ENCODE data around the gene SRRM1. TPM values are rescaled to one million over a fixed set of nuclear protein-coding genes. Genes with fewer than 3 reads are reported as not detected.
A peak's percentile ranks its signal among the peaks of the same experiment; 100 is the strongest.
"Not testable (repeated sequence)": the region's sequence is repeated elsewhere in the genome, so short reads cannot be mapped to it uniquely, and the experiment has no call there.

Gene SRRM1
- total RNA-seq, 1 donor from 2014 or later, result 58.8 TPM

DNA sequence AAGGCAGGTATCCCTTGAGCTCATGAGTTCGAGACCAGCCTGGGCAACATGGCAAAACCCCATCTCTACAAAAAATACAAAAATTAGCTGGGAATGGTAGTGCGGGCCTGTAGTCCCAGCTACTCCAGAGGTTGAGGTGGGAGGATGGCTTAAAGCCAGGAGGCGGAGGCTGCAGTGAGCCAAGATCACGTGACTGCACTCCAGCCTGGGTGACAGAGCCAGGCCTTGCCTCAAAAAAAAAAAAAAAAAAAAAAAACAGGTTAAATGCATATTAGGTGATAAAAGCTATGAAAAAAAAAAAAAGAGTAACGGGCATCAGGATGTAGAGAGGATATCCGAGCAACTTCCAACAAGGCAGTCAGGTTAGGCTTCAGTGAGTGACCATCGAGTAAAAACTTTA is 2.8 kb upstream of the SRRM1 start:
- no peak for DNase-seq (ENCODE audit: missing footprints)
- no peak for ATAC-seq
- intact Hi-C loops (cut with DNase I), result loop anchor here (5.0 kb wide), 1 partner anchor 223 kb away; the partner anchor contains the start of gene NIPAL3

DNA sequence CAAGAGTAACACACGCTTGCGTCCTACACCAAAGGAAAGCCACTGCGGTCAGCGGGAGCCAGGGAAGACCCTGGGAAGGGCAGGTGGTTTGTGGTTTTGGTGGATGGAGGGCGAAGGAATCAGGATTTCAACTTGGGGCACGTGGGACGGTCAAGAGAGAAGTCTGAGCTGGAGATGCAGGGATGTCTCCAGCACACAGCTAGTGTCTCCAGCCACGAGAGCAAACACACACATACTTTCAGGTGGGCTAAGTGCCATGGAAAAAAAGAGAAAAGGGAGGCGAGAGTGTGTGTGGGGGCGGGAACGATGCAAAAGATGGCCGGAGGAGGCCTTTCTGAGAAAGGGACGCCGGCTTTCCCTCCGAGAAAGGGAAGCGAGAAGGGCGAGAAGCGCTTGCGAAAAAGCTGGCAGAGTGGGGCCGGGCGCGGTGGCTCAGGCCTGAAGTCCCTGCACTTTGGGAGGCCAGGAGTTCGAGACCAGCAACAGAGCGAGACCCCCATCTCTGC is 1.4 kb upstream of the SRRM1 start:
- DNase-seq (ENCODE audit: missing footprints), result no peak
- ATAC-seq, result no peak
- intact Hi-C loops (cut with DNase I), result loop anchor here (5.0 kb wide), 1 partner anchor 224 kb away; the partner anchor contains the start of gene NIPAL3

DNA sequence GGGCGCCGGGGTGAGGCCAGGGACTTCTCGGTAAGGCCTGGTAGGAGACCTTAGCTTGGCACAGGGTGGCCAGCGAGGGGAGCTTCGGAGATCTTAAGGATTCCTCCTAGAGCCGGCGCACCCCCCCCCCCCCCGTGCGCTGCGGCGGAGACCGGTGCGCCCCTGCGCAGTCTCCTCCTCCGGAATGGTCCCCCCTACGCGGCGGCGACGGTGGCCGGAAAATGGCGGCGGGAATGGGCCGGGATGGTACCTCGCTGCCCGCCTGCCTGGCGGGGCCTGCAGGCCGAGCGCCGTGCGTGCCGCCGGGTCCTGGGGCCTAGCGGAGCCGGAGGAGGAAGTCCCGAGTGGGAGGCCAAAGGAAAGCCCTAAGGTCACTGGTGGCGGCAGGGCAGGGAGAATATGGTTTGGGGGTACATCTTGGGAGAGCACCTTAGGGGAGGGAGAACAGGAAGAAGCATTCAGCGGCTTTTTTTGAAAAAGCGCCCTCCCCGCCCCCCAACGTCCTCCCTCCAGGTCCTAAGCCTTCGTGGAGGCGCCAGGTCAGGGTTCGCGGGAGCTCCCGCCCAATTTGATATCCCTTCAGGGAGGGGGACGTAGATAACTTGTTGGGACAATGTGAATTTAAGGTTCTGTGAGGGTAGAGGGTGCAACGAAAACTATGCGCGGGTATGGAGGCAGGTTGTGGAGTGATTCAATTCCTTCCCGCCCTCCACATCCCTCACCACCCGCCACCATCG is 429 bp downstream of the SRRM1 start:
- intact Hi-C loops (cut with DNase I), result loop anchor here (5.0 kb wide), 1 partner anchor 226 kb away; the partner anchor contains the start of gene NIPAL3

DNA sequence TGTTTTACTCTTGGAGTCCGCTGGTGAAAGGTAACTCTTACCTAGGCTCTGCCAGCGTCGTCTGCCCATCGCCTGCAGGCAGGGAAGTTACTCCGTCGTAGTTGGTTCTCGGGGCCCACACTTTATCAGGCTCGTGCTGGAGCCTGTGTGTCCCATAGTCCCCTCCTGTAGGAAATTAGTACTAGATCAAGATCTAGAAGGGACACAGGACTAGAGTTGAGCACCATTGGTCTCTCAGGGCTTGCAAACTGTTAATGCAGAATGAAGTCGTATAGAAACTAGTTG is 940 bp downstream of the SRRM1 start:
- intact Hi-C loops (cut with DNase I), result loop anchor here (5.0 kb wide), 1 partner anchor 227 kb away; the partner anchor contains the start of gene NIPAL3
- DNase-seq (ENCODE audit: missing footprints) (no peak), ATAC-seq (no peak)

More for the DNA sequence above, 429 bp downstream of the SRRM1 start:
- ATAC-seq, result peak; percentile 23
- DNase-seq (ENCODE audit: missing footprints), result no peak

DNA sequence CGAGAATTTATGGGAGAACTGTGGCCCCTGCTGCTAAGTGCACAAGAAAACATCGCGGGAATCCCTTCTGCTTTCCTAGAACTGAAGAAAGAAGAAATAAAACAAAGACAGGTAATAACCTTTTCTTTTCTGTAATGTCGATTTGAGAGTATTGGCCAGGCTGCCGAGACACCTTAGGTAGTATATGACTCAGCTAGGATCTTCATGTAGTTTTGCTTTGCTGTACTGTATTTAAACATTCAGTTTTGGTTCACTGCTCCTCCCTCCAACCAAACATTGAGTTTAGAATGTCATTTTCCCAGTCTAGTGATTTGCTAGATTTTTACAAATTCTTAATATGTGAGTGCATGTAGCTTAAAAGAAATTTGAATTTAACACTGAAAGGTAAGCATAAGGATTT is 5.8 kb downstream of the SRRM1 start:
- no peak for DNase-seq (ENCODE audit: missing footprints)
- no peak for ATAC-seq
- intact Hi-C loops (cut with DNase I), result no loop called here

DNA sequence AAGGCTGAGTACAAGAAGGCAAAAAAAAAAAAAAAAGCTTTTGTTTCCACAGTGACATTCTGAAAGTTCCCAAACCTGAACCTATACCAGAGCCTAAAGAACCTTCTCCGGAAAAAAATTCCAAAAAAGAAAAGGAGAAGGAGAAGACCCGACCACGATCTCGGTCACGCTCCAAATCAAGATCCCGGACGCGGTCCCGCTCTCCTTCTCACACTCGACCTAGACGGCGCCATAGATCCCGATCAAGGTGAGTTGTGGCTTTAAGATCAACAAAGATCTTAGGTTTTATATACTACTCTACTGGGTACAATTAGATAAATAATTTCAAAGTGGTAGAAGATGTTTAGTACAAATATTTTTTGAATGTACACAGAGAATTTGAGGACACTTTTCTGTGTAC is 9.3 kb downstream of the SRRM1 start:
- DNase-seq (ENCODE audit: missing footprints) (no peak), ATAC-seq (no peak)
- intact Hi-C loops (cut with DNase I), result no loop called here

DNA sequence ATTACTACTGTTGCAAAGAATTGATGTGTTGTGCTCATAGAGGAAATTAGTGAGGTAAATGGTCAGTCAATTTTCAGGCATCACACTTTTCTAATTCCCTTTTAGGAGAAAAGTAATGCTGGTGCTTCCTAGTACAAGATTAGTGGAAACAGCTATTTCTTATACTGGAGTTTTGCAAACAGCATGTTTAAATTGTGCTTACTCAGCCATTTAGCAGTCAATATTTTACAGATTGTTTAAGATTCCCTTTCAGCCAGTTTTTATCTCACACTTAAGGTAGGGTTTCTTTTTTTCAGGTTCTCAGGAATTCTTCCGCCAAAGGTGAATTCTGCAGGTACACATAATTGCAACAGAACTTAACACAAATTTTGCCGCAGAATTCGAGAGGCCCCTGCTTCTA is 10.9 kb downstream of the SRRM1 start:
- no peak for DNase-seq (ENCODE audit: missing footprints)
- intact Hi-C loops (cut with DNase I), result no loop called here
- no peak for ATAC-seq

DNA sequence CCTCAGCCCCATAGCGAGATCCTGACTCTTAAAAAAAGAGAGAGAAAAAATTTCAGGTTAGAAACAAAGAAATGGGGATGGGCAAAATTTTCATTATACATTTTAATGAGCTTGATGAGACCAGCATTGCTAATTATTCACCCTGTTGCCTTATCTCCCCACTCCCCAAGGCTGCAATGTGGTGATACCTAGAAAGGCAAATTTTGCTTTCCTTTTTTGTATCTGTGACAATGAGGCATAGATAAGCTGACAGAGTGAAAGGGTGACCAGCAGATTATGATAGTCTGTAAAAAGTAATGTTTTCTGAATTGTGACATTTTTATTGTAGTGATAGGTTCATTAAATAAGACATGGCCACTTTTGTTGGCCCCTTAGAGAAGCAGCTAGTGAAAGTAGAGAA is 12.9 kb downstream of the SRRM1 start:
- ATAC-seq, result no peak
- intact Hi-C loops (cut with DNase I), result no loop called here
- DNase-seq (ENCODE audit: missing footprints), result no peak

DNA sequence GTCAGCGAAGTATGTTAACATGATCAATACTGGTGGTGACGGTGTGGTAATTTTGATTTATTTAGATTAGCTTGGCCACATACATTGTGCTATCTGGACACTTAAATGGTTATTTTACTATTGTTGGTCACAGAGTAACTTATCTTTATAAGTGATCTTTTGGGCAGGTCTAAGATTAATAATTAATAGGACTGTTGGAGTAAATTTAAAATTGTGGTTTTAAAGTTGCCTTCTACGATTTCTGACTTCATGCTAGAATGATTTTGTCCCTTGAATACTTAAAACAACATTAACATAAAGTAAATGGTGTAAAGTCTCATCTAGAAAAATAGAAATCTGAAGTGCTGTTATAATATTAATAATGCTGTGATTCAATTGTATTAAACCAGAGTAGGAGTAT is 14.7 kb downstream of the SRRM1 start:
- DNase-seq (ENCODE audit: missing footprints), result no peak
- intact Hi-C loops (cut with DNase I), result no loop called here
- no peak for ATAC-seq

DNA sequence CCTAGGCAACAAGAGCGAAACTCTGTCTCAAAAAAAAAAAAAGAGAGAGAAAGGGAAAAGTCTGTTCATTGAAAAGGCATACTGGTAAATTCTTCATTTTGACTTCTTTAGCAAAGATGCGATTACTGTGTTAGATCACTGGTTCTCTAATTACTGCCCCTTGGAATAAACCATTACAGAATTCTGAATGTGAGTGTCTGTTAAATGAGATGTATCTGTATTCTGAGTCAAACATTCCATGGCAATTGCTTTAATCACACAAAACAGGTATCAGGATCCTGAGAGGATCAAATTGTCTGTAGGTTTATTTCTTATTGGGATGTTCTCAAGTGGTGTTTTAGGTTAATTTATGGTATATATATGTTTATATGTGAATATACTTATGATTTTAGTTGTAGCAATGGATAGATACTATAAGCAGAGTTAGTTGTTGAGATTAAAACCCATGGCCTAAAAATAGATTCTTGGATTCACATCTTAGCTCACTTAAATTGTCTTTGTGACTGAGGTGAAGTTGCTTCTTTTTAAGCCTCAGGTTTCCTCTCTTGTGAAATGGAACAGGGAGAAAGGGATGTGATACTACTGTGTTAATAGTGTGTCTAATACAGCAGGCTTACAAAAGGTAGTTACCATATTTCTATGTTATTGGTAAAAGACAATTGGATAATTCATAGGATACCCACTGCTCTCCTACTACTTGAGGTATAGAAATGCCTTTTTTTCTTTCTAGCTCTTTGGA is 16.2 kb downstream of the SRRM1 start:
- DNase-seq (ENCODE audit: missing footprints), result no peak
- ATAC-seq, result no peak
- intact Hi-C loops (cut with DNase I), result no loop called here

DNA sequence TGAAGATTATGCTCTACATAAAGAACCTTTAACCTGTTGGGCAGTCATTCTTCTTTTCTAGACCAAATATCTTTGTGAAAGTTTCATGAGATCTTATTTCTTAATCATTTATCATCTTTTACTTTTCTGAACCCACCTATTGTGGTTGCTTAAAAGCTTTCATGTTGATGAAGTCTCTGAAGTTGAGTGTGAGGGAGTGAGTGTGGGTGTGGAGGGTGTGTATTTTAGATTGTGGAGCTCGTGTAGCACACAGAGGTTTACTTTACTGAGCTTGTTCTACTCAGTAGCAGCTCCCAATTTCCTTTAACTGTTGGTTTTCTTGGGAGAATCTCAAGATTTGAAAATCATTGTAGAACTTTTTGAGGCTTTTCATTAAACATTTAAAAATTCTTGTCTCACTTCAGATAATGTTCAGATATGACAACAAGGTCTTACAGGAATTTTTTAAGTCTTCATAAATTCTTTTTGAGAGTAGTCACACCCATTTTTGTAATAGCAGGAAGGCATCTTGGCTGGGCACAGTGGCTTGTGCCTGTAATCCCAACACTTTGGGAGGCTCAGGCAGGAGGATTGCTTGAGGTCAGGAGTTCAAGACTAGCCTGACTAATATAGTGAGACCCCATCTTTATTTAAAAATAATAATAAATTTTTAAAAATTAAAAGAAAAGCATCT is 17.0 kb downstream of the SRRM1 start:
- intact Hi-C loops (cut with DNase I), result no loop called here
- DNase-seq (ENCODE audit: missing footprints) (no peak), ATAC-seq (no peak)

DNA sequence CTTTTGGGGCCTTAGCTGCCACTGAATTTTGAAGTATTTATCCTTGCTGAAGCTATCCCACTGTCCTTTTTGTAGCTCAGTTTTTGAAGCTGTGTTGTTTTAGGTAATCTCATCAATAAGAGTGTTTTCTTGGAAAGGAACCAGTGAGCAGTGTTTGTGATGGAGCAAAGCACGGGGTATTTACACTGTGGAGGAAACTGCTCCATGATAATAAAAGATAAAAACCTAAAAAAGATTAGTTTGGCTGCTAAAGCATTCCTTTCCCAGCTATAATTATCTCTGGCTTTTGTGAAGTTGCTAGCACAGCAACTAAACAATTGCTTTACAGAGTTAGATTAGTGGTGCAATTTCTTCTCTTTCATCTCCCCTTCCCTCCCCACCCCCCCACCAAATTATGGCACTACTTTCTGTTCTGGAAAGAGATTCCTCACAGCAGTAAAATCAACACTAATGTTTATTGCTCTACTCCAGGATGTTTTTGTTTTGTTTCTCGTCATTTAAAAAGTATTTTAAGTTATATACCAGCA is 21.5 kb downstream of the SRRM1 start:
- DNase-seq (ENCODE audit: missing footprints) (no peak), ATAC-seq (no peak)
- intact Hi-C loops (cut with DNase I), result no loop called here

DNA sequence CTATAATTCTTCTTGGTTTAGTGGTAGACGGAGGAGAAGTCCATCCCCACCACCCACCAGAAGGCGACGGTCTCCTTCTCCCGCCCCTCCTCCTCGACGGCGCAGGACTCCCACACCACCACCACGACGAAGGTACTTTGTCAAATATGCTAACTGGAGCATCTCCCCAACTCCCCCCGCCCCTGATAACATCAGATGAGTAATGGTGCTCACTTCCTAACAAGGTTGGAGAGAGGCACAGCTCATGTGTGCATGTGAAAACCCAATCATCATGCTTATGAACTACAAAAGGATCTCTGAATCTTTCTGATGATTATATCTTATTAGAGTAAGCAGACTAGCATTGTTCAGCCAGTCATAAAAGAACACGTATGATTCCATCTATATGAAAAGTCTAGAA is 23.7 kb downstream of the SRRM1 start:
- ATAC-seq (no peak), DNase-seq (ENCODE audit: missing footprints) (no peak)
- intact Hi-C loops (cut with DNase I), result no loop called here

DNA sequence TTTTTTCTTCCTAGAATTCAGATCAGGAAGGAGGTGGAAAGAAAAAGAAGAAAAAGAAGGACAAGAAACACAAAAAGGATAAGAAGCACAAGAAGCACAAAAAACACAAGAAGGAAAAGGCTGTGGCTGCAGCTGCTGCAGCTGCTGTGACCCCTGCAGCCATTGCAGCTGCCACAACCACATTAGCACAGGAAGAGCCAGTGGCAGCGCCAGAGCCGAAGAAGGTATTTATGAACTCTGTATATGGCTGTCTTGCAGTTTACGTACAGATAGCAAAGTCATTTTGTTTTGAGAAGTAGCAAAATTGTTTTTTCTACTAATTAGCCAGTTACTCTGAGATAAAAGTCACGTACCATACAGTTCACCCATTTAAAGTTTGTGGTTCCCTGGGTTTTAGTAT is 28.3 kb downstream of the SRRM1 start:
- DNase-seq (ENCODE audit: missing footprints); ATAC-seq: not testable (repeated sequence)
- intact Hi-C loops (cut with DNase I), result loop anchor here (10.0 kb wide), 1 partner anchor 553 kb away; no protein-coding TSS in a partner anchor

DNA sequence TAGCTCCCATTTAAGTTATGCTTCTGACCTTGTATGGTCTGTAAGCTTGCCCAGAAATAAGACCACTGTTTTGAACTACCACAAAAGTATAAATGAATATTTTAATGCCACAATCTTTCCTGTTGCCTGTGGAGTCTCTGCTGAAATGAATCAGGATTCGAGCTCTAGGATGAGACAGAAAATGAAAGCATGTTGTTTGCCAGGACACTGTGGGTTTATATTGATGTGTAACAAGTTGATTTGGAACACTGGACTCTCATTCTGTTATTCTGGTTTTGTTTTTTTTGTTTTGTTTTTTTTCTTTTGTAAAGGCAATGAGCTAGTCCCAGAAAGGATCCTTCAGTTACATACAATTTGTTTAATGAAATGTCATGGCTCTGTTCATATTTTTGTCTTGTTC is 29.6 kb downstream of the SRRM1 start:
- ATAC-seq; DNase-seq (ENCODE audit: missing footprints): not testable (repeated sequence)
- intact Hi-C loops (cut with DNase I), result loop anchor here (10.0 kb wide), 1 partner anchor 552 kb away; no protein-coding TSS in a partner anchor

DNA sequence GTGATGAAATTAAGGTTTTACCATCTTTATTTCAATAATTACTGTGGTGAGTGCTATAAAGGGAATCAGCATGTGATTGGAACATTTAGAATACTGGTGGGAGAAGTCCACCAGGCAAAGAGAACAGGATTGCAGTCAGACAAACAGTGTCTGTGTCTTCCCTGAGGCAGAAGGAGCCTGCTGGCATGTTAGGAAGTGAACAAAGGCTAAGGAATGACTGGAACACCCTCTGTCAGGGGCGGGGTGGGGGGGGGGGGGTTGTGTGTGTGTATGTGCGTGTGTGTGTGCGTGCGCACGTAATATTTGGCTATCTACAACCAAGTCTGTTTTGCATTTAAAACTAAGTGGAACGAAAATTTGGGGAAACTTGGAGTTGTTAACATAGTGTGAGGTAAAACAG is 30.2 kb downstream of the SRRM1 start:
- DNase-seq (ENCODE audit: missing footprints), result no peak
- intact Hi-C loops (cut with DNase I), result loop anchor here (10.0 kb wide), 1 partner anchor 551 kb away; no protein-coding TSS in a partner anchor
- ATAC-seq, result no peak

DNA sequence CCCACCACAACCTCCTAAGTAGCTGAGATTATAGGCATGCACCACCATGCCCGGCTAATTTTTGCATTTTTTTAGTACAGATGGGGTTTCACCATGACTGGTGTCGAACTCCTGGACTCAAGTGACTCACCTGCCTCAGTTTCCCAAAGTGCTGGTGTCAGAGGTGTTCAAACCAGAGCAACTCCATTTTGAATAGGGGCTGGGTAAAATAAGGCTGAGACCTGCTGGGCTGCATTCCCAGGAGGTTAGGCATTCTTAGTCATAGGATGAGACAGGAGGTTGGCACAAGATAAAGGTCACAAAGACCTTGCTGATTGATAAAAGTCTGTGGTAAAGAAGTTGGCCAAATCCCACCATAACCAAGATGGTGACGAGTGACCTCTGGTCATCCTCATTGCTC is 35.3 kb downstream of the SRRM1 start:
- DNase-seq (ENCODE audit: missing footprints); ATAC-seq: not testable (repeated sequence)
- intact Hi-C loops (cut with DNase I), result loop anchor here (10.0 kb wide), 1 partner anchor 546 kb away; no protein-coding TSS in a partner anchor

DNA sequence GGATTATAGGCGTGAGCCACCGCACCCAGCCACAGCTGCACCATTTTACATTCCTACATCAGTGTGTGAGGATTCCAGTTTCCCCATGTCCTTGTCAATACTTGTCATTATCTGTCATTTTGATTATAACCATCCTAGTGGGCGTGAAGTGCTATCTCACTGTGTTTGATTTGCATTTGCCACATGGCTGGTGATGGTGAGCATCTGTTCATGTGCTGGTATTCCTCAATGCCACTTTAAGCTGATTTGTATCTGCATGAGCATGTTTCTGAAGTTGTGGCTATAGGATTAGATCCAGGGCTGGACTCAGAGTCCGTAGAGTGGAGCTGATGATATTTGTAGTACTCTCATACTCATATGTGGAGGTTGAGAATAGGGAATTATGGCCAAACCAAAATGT is 36.6 kb downstream of the SRRM1 start:
- intact Hi-C loops (cut with DNase I), result loop anchor here (10.0 kb wide), 1 partner anchor 545 kb away; no protein-coding TSS in a partner anchor
- no peak for DNase-seq (ENCODE audit: missing footprints)
- ATAC-seq, result no peak

DNA sequence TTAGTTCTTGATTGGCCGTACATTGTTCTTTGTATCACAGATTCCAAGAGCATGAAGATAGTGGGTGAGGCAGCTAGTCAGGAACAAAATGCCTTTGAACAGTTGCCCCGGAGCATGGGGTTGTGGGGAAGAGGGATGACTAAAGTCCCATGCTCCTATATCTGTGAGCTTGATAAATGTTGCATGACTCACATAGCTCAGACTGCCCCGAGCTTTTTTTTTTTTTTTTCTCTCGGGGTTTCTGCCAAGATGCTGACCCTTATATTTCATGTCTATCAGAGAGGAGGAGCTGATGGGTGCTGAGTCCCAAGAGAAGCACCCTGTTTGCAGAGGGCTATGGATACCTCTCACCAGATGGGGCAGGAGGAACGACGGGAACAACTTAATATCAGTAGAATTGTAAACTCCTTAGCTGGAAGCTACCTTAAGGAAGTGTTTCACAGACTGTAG is 40.6 kb downstream of the SRRM1 start:
- intact Hi-C loops (cut with DNase I), result no loop called here
- ATAC-seq (peak; percentile 29), DNase-seq (ENCODE audit: missing footprints) (no peak)
